Measurements from ENCODE around the gene TCTA.

Gene TCTA

GRCh38 chr3:49428752-49429080 lies 16.5 kb downstream of the TCTA start:
- no peak for TF ChIP-seq CTCF (IDR thresholded peaks at IDR 0.05; ENCODE audit: low read depth, low read length)
- H3K4me3 ChIP-seq (replicated peaks in 1 of 2; ENCODE audit: low read depth in 2 of 2, low read length in 2 of 2), result peak overlapping the region; percentile 72 to 75
- DNase-seq (ENCODE audit: low read depth in 2 of 2), result no peak

- DNase-seq (ENCODE audit: low read depth in 2 of 2), result no peak
- no peak for TF ChIP-seq CTCF (IDR thresholded peaks at IDR 0.05; ENCODE audit: low read depth, low read length)
- H3K4me3 ChIP-seq (replicated peaks in 1 of 2; ENCODE audit: low read depth in 2 of 2, low read length in 2 of 2), result no peak overlapping the region
Observed at GRCh38 chr3:49434731-49435130, 22.5 kb downstream of the TCTA start.

GRCh38 chr3:49445391-49445790 lies 33.2 kb downstream of the TCTA start:
- DNase-seq (ENCODE audit: low read depth in 2 of 2), result no peak
- no peak overlapping the region for H3K4me3 ChIP-seq (replicated peaks in 1 of 2; ENCODE audit: low read depth in 2 of 2, low read length in 2 of 2)
- no peak for TF ChIP-seq CTCF (IDR thresholded peaks at IDR 0.05; ENCODE audit: low read depth, low read length)

- no peak for DNase-seq (ENCODE audit: low read depth in 2 of 2)
- no peak for TF ChIP-seq CTCF (IDR thresholded peaks at IDR 0.05; ENCODE audit: low read depth, low read length)
- H3K4me3 ChIP-seq (replicated peaks in 1 of 2; ENCODE audit: low read depth in 2 of 2, low read length in 2 of 2), result no peak overlapping the region
Observed at GRCh38 chr3:49453621-49454020, 41.4 kb downstream of the TCTA start.

- no peak for TF ChIP-seq CTCF (IDR thresholded peaks at IDR 0.05; ENCODE audit: low read depth, low read length)
- H3K4me3 ChIP-seq (replicated peaks in 1 of 2; ENCODE audit: low read depth in 2 of 2, low read length in 2 of 2), result no peak overlapping the region
- DNase-seq (ENCODE audit: low read depth in 2 of 2), result peak in 1 of 2 donors; percentile 38
Observed at GRCh38 chr3:49454458-49454857, 42.2 kb downstream of the TCTA start.

GRCh38 chr3:49454898-49455681 lies 42.9 kb downstream of the TCTA start:
- DNase-seq (ENCODE audit: low read depth in 2 of 2), result no peak
- H3K4me3 ChIP-seq (replicated peaks in 1 of 2; ENCODE audit: low read depth in 2 of 2, low read length in 2 of 2), result no peak overlapping the region
- no peak for TF ChIP-seq CTCF (IDR thresholded peaks at IDR 0.05; ENCODE audit: low read depth, low read length)

GRCh38 chr3:49456466-49456865 lies 44.2 kb downstream of the TCTA start:
- no peak for TF ChIP-seq CTCF (IDR thresholded peaks at IDR 0.05; ENCODE audit: low read depth, low read length)
- DNase-seq (ENCODE audit: low read depth in 2 of 2), result peak; percentile 30 to 33
- no peak overlapping the region for H3K4me3 ChIP-seq (replicated peaks in 1 of 2; ENCODE audit: low read depth in 2 of 2, low read length in 2 of 2)
